BE2C (cell line): ENCODE measurements around the gene CEP250.

Source experiments
- DNase-seq: peaks from one replicate; pipeline ENCODE4 v3.0.0-alpha.2; 2020
- H3K27me3 ChIP-seq: fragments of 250-450 bp; sonication (Bioruptor Pico); 2 replicates; pipeline ENCODE4 v1.5.1; 2020; ENCODE audit warnings: mild to moderate bottlenecking
- H3K36me3 ChIP-seq: fragments of 250-450 bp; sonication (Bioruptor Pico); 2 replicates; pipeline ENCODE4 v1.5.1; 2020; ENCODE audit warnings: mild to moderate bottlenecking
- H3K4me1 ChIP-seq: fragments of 250-450 bp; sonication (Bioruptor Pico); 2 replicates; pipeline ENCODE4 v1.5.1; 2020
- H3K4me3 ChIP-seq: 2 replicates; pipeline ENCODE4 v1.5.1; 2011; ENCODE audit warnings: low read depth, low read length
- H3K9me3 ChIP-seq: fragments of 250-450 bp; sonication (Bioruptor Pico); 2 replicates; pipeline ENCODE4 v1.5.1; 2020
- TF ChIP-seq, protein P1 (sequence below): IDR thresholded peaks from 2 replicates; pipeline ENCODE4 v1.5.1; 2012; ENCODE audit warnings: mild to moderate bottlenecking, low read depth, low read length

The CEP250 gene

DNA sequence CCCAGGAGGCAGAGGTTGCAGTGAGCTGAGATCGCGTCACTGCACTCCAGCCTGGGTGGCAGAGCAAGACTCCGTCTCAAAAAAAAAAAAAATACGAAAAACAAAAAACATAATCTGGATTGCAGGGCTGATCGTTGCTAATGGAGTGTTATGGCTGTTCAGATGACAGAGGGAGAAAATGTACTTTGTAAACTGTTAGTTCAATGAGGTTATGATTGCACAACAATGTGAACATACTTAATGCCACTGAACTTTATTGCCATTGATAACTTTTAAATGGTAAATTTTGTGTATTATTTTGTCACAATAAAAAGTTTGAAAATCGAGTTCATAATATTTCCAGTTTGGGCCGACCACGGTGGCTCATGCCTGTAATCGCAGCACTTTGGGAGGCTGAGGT, 63.6 kb downstream of the CEP250 start:
- no peak overlapping the region for H3K4me3 ChIP-seq
- H3K36me3 ChIP-seq: no peaks in the 10 kb centered on the region
- DNase-seq: no peak
- no peaks in the 10 kb centered on the region for H3K27me3 ChIP-seq
- TF ChIP-seq, protein P1, sequence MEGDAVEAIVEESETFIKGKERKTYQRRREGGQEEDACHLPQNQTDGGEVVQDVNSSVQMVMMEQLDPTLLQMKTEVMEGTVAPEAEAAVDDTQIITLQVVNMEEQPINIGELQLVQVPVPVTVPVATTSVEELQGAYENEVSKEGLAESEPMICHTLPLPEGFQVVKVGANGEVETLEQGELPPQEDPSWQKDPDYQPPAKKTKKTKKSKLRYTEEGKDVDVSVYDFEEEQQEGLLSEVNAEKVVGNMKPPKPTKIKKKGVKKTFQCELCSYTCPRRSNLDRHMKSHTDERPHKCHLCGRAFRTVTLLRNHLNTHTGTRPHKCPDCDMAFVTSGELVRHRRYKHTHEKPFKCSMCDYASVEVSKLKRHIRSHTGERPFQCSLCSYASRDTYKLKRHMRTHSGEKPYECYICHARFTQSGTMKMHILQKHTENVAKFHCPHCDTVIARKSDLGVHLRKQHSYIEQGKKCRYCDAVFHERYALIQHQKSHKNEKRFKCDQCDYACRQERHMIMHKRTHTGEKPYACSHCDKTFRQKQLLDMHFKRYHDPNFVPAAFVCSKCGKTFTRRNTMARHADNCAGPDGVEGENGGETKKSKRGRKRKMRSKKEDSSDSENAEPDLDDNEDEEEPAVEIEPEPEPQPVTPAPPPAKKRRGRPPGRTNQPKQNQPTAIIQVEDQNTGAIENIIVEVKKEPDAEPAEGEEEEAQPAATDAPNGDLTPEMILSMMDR: no peak
- H3K9me3 ChIP-seq: no peaks in the 10 kb centered on the region
- H3K4me1 ChIP-seq: no peaks in the 10 kb centered on the region

DNA sequence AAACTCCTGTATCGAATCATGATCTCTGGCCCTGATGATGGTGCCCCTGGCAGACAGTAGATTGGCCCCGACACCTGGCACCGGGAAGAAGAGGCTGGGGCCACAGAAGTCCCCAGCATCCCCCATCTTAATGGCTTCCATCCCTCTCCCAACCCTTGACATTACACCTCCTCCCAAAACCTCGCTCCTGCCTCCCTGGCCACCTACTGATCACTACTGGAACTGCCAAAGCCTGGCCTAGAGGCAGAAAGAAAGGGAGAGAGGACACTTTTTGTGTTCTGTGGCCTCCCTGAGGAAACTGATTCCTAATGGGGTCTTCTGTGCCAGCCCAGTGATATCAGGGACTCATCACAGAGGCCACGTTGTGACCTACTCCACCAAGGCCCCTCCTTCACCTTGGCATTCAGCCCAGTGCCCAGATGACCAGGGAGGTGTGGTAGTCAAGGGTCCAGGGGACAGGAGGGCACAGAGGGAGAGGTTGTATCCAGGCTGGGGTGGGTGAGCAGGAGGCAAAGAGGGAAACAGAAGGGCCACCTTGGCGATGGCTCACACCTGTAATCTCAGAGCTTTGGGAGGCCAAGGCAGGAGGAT, 68.0 kb downstream of the CEP250 start:
- no peaks in the 10 kb centered on the region for H3K9me3 ChIP-seq
- TF ChIP-seq, protein P1: peak; percentile 68
- no peaks in the 10 kb centered on the region for H3K4me1 ChIP-seq
- H3K4me3 ChIP-seq: no peak overlapping the region
- H3K36me3 ChIP-seq: no peaks in the 10 kb centered on the region
- DNase-seq: peak; percentile 49
- no peaks in the 10 kb centered on the region for H3K27me3 ChIP-seq

DNA sequence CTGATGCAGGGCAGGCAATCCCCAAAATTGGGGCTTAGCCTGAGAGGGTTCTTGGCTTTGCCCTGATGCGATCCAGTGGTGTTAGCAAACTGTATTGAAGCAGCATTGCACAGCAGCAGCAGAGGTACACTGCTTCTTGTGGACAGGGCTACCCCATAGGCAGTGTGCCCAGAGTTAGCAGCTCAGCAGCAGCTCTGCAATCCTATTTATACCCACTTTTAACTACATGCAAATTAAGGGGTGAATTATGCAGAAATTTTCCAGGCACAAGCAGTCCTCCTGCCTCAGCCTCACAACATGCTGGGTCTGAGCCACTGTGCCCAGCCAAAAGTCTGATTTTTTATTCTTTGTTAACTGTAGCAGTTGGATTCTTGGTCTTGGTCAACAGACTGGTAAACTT, 70.2 kb downstream of the CEP250 start:
- no peak for DNase-seq
- Histone ChIP-seq H3K9me3 (no peaks in the 10 kb centered on the region), H3K27me3 (no peaks in the 10 kb centered on the region), H3K4me1 (no peaks in the 10 kb centered on the region), H3K36me3 (no peaks in the 10 kb centered on the region), H3K4me3 (no peak overlapping the region)
- TF ChIP-seq, protein P1: no peak

DNA sequence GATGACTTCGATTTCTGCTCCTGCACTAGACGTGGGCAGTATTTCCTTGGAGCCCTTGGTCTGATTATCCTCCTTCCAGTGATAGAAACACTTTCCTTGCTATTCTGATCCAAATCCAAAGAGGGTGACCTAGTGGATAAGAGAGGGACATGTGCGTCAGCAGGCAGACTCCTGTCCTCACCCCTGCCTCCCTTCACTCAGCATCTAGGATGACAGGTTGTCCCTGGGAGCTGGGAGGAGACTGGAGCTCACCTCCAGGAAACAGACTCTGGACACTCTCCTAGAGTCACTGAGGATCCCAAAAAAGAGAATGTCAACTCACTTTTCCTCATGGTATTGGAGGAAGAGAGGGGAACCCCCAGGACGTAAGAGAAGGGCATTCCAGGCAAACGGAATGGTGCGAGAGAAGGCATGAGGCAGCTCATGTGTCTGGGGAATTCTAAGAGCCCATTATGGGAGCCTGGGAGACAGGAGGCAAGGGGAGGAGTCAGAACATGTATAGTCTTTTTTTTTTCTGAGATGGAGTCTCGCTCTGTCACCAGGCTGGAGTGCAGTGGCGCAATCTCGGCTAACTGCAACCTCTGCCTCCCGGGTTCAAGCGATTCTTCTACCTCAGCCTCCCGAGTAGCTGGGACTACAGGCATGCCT, 71.8 kb downstream of the CEP250 start:
- Histone ChIP-seq H3K27me3 (no peaks in the 10 kb centered on the region), H3K4me3 (no peak overlapping the region), H3K36me3 (no peaks in the 10 kb centered on the region), H3K4me1 (no peaks in the 10 kb centered on the region), H3K9me3 (no peaks in the 10 kb centered on the region)
- no peak for DNase-seq
- TF ChIP-seq, protein P1: no peak

DNA sequence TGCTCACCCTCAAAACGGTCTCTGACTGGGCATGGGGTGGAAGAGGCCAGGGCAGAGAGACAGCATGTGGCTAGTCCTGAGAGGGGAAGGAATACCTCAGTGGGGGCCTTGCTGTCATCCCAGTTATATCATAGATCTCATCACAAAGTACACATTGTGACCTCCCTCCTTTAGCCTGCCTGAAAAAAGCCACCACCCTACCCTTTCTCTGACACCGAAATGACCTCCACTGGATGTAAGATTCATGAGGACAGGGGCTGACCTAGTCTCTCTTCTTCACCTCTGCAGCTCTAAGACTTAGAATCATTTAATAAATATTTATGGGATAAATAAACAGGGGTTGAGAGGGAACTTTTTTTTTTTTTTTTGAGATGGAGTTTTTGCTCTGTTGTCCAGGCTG, 74.2 kb downstream of the CEP250 start, which contains the start of gene C20orf173:
Gene C20orf173, minus strand, starts transcription at position 101 of the 400 bp plus-strand sequence. CDS start 279 bp downstream, outside the sequence.
- TF ChIP-seq, protein P1: no peak
- no peaks in the 10 kb centered on the region for H3K27me3 ChIP-seq
- no peaks in the 10 kb centered on the region for H3K4me1 ChIP-seq
- no peaks in the 10 kb centered on the region for H3K36me3 ChIP-seq
- no peak within 1 kb of the TSS for H3K4me3 ChIP-seq
- H3K9me3 ChIP-seq: no peaks in the 10 kb centered on the region
- DNase-seq: no peak

DNA sequence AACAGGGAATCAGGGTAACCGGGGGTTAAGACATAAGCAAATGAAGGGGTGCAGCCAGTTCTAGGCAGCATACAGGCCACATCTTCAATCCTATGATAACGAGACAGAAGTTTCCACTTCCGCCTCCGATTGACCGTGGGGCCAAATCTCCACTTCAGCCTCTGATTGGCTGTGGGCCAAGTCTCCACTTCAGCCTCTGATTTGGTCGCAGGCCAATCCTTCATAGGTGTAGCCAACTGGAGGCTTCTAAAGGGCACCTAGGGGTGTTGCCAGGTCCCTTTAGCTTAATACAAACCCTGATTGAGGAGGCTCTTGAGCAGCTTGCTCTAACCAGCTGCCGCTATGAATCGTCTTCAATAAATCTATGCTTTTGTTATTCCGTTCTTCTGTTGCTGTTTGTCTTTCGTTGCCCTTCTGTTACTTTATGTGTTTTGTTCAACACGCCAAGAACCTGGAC, 84.4 kb downstream of the CEP250 start:
- Histone ChIP-seq H3K27me3 (no peaks in the 10 kb centered on the region), H3K9me3 (no peaks in the 10 kb centered on the region), H3K4me3 (no peak overlapping the region), H3K36me3 (peaks cover 11% of the 10 kb centered on the region), H3K4me1 (peaks cover 3% of the 10 kb centered on the region)
- TF ChIP-seq, protein P1: no peak
- DNase-seq: peak; percentile 47
